K562 (cell line): ENCODE data around the gene PRM2. TPM values are rescaled to one million over a fixed set of nuclear protein-coding genes. Genes with fewer than 3 reads are reported as not detected.

Experiments
- CBFA2T3 ChIP-seq: fragments of 450-650 bp; IDR thresholded peaks from 2 replicates; pipeline ENCODE4 v1.6.1; 2017
- E2F1 ChIP-seq: sonication (generic); formaldehyde crosslinking; IDR thresholded peaks from 2 replicates; pipeline ENCODE4 v1.8.1; 2023; ENCODE audit warnings: mild to moderate bottlenecking, missing genetic modification reagents, moderate library complexity
- E2F4 ChIP-seq: sonication (generic); formaldehyde crosslinking; IDR thresholded peaks from 2 replicates; pipeline ENCODE4 v1.8.0; 2022; ENCODE audit warnings: mild to moderate bottlenecking, low read depth, missing genetic modification reagents
- ESRRB ChIP-seq: fragments of 250-450 bp; sonication (Bioruptor Pico); IDR thresholded peaks from 2 replicates; pipeline ENCODE4 v1.5.0; 2020; ENCODE audit warnings: mild to moderate bottlenecking, moderate library complexity, borderline replicate concordance
- GATA2 ChIP-seq: sonication (generic); formaldehyde crosslinking; IDR thresholded peaks from 2 replicates; pipeline ENCODE4 v1.4.0; 2020; ENCODE audit warnings: mild to moderate bottlenecking, missing genetic modification reagents
- HNRNPLL ChIP-seq: fragments of 200-400 bp; formaldehyde crosslinking; IDR thresholded peaks from 2 replicates; pipeline ENCODE4 v1.6.1; 2017; ENCODE audit warnings: low read length, low read depth, mild to moderate bottlenecking; ENCODE audit not compliant: poor library complexity, severe bottlenecking
- KAT8 ChIP-seq: fragments of 450-650 bp; IDR thresholded peaks from 2 replicates; pipeline ENCODE4 v1.6.1; 2016; ENCODE audit warnings: low read depth, mild to moderate bottlenecking
- MBD2 ChIP-seq: sonication (generic); IDR thresholded peaks from 2 replicates; pipeline ENCODE4 v1.6.1; 2016; ENCODE audit warnings: low read depth, borderline replicate concordance
- MNT ChIP-seq, 2 experiments: fragments of 450-650 bp; conservative IDR thresholded peaks; 2 replicates each; pipeline ENCODE4 v1.6.1; 2017; ENCODE audit warnings: mild to moderate bottlenecking in 2 of 2, moderate library complexity in 2 of 2
- NCOA4 ChIP-seq: fragments of 450-650 bp; IDR thresholded peaks from 2 replicates; pipeline ENCODE4 v1.6.1; 2018; ENCODE audit warnings: mild to moderate bottlenecking; ENCODE audit not compliant: partially characterized antibody
- NELFE ChIP-seq: IDR thresholded peaks from 2 replicates; pipeline ENCODE4 v1.6.1; 2011; ENCODE audit warnings: mild to moderate bottlenecking; ENCODE audit not compliant: insufficient read depth, insufficient read length
- PPARD ChIP-seq: fragments of 250-450 bp; sonication (Bioruptor Pico); IDR thresholded peaks from 2 replicates; pipeline ENCODE4 v1.8.0; 2022; ENCODE audit warnings: inconsistent platforms, mild to moderate bottlenecking, moderate library complexity
- RBM14 ChIP-seq: fragments of 200-400 bp; formaldehyde crosslinking; IDR thresholded peaks from 2 replicates; pipeline ENCODE4 v1.6.1; 2018; ENCODE audit warnings: low read depth, mild to moderate bottlenecking, low read length, moderate library complexity, borderline replicate concordance; ENCODE audit not compliant: insufficient read depth
- SP2 ChIP-seq: IDR thresholded peaks from 2 replicates; pipeline ENCODE4 v1.6.1; 2011; ENCODE audit warnings: mild to moderate bottlenecking, low read depth, low read length, moderate library complexity; ENCODE audit not compliant: poor library complexity, severe bottlenecking; ENCODE audit errors: extremely low read depth
- TEAD2 ChIP-seq: fragments of 450-650 bp; IDR thresholded peaks from 2 replicates; pipeline ENCODE4 v1.6.1; 2016; ENCODE audit warnings: missing genetic modification characterization, control low read depth, missing compliant biosample characterization
- TFAP4 ChIP-seq: sonication (generic); formaldehyde crosslinking; IDR thresholded peaks from 2 replicates; pipeline ENCODE4 v1.8.0; 2022; ENCODE audit warnings: missing genetic modification reagents, mild to moderate bottlenecking, moderate library complexity, borderline replicate concordance
- ZNF174 ChIP-seq: fragments of 250-450 bp; sonication (Bioruptor Pico); IDR thresholded peaks from 2 replicates; pipeline ENCODE4 v1.4.0; 2020; ENCODE audit warnings: mild to moderate bottlenecking
- ZNF263 ChIP-seq: sonication (generic); formaldehyde crosslinking; IDR thresholded peaks from 2 replicates; pipeline ENCODE4 v1.8.0; 2022; ENCODE audit warnings: mild to moderate bottlenecking, missing genetic modification reagents, borderline replicate concordance
- ZNF347 ChIP-seq: fragments of 450-650 bp; formaldehyde crosslinking; IDR thresholded peaks from 2 replicates; pipeline ENCODE4 v1.4.0; 2020; ENCODE audit warnings: low read depth, mild to moderate bottlenecking, moderate library complexity
- ZNF384 ChIP-seq: IDR thresholded peaks from 2 replicates; pipeline ENCODE4 v1.6.1; 2012; ENCODE audit warnings: low read depth, low read length, improper control_type of control experiment
- ZNF395 ChIP-seq: fragments of 200-800 bp; sonication (Bioruptor generic); IDR thresholded peaks from 2 replicates; pipeline ENCODE4 v1.6.1; 2017; ENCODE audit warnings: missing genetic modification characterization, missing compliant biosample characterization
- polyA plus RNA-seq, 8 experiments: library from polyadenylated mRNA; depleted of rRNA in 4 of 8; stranded (reverse) in 5 of 8; unstranded in 3 of 8; fragments of >200 nt; fragmentation: Nextera tagmentation in 2 of 8; fragmentation: Illumina TruSeq in 1 of 8; extraction: Ambion mirVana in 2 of 8; extraction: Trizol in 1 of 8; gene quantifications; 2 replicates each; pipeline versions ENCODE4 v1.2.1 to v1.2.3, GENCODE V29; 2011 to 2014; ENCODE audit warnings: inconsistent platforms in 1 of 8, missing spikeins in 1 of 8
- total RNA-seq, 7 experiments: library from RNA; depleted of rRNA in 6 of 7; stranded (reverse); fragments of >200 nt in 6 of 7; fragmentation: Illumina TruSeq in 2 of 7; extraction: Trizol in 2 of 7; gene quantifications; 2 replicates each; pipeline versions ENCODE4 v1.2.1 to v1.2.3, GENCODE V29; 2011 to 2021; ENCODE audit warnings: low replicate concordance in 1 of 7

Gene PRM2
- total and polyA plus RNA-seq, 9 of the 15 experiments (the other 6 are each of a cell fraction or from before 2014, with no cell fraction given), result not detected

GRCh38 chr16:11255737-11256660 is 20.3 kb downstream of the PRM2 start, which contains the start of gene SOCS1 (continued):
- peak; percentile 75; the same call in 1 of the 2 replicates for TF ChIP-seq ZNF395 (CRISPR knock-in tag)
- 0 out of 2 replicates have a peak, but pooled peaks have one; percentile 12 for TF ChIP-seq E2F4 (CRISPR knock-in tag)
- no peak for TF ChIP-seq GATA2
- TF ChIP-seq SP2, result no peak
- TF ChIP-seq ZNF347 (CRISPR knock-in tag), result no peak
- TF ChIP-seq ESRRB (CRISPR knock-in tag), result no peak
- TF ChIP-seq NCOA4, result no peak
- TF ChIP-seq ZNF384, result no peak
- TF ChIP-seq PPARD (CRISPR knock-in tag), result no peak
- no peak for TF ChIP-seq HNRNPLL
- TF ChIP-seq MBD2, result no peak
- no peak for TF ChIP-seq KAT8
- TF ChIP-seq ZNF174, result no peak
- no peak; the same call in 1 of the 2 replicates for TF ChIP-seq ZNF263 (CRISPR knock-in tag)
- TF ChIP-seq TEAD2 (tag), result no peak
- TF ChIP-seq CBFA2T3, result no peak
- no peak for TF ChIP-seq E2F1 (CRISPR knock-in tag)
- peak; percentile 98 for TF ChIP-seq TFAP4
- no peak for TF ChIP-seq NELFE
- peak; percentile 15; the same call in 1 of the 2 replicates for TF ChIP-seq RBM14
- peak; percentile 86 to 92 for TF ChIP-seq MNT (conservative IDR thresholded peaks at IDR 0.05)
